GM20431 (cell line): Measurements from ENCODE around the gene CATSPERB.
"Not testable (repeated sequence)": the region's sequence is repeated elsewhere in the genome, so short reads cannot be mapped to it uniquely, and the experiment has no call there.

Source experiments
- in situ Hi-C: fragments of 300-500 bp; cut with MseI, MboI; formaldehyde crosslinking; loops from one replicate; pipeline ENCODE4 v1.15.0; 2020; ENCODE audit warnings: low sequenced_read_pairs; ENCODE audit not compliant: unreplicated experiment

Gene CATSPERB

GRCh38 chr14:91586410-91586809, 145.5 kb downstream of the CATSPERB start:
- in situ Hi-C loops: no loop called here

GRCh38 chr14:91585856-91586255, 146.0 kb downstream of the CATSPERB start:
- in situ Hi-C loops: no loop called here

- in situ Hi-C loops: no loop called here
Measured at GRCh38 chr14:91582761-91583160, 149.1 kb downstream of the CATSPERB start.

GRCh38 chr14:91580876-91581577, 150.9 kb downstream of the CATSPERB start:
- in situ Hi-C loops: no loop called here

DNA sequence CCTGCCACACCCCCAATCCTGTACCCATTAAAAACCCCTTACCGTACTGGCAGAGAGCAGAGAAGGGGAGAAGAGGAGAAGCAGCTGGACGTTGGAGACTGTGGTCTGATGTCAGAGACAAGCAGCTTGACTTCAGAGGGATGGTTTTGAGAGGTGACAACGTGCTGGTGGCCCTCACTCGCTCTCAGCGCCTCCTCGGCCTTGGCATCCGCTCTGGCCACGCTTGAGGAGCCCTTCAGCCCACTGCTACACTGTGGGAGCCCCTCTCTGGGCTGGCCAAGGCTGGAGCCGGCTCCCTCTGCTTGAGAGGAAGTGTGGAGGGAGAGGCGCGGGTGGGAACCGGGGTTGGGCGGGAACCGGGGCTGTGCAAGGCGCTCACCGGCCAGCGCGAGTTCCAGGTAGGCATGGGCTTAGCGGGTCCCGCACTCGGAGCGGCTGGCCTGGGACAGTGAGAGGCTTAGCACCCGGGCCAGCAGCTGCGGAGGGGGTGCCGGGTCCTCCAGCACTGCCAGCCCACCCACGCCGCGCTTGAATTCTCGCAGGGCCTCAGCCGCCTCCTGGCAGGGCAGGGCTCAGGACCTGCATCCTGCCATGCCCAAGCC, 154.2 kb downstream of the CATSPERB start:
- in situ Hi-C loops: no loop called here

DNA sequence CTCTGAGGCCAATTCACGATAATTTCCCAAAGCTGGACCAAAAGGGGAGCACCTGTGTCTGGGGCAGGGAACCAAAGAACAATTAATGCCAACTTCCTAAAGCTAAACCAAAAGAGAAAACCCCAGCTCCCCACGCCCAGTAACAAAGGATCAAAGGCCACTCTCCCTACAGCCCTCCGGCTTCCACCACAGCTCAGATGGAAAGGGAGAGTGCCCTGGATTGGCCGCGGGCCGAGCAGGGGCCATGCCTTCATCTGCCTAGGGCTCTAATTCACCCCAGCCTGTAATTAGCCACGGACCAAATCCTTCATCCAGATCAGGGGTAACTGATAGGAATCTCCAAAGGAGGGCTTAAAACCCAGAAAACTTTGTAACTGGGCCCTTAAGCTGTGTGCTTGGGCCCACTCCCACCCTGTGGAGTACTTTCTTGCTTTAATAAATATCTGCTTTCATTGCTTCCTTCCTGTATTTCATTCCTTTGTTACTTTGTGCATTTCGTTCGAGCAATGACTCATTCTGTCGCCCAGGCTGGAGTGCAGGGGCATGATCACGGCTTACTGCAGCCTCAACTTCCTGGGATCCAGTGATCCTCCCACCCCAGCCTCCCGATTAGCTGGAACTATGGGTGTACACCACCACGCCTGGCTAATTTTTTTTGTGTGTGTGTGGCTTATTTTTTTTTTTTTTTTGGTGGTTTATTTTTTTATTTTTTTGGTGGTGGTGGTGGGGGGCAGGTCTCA, 156.2 kb downstream of the CATSPERB start:
- in situ Hi-C loops: no loop called here

DNA sequence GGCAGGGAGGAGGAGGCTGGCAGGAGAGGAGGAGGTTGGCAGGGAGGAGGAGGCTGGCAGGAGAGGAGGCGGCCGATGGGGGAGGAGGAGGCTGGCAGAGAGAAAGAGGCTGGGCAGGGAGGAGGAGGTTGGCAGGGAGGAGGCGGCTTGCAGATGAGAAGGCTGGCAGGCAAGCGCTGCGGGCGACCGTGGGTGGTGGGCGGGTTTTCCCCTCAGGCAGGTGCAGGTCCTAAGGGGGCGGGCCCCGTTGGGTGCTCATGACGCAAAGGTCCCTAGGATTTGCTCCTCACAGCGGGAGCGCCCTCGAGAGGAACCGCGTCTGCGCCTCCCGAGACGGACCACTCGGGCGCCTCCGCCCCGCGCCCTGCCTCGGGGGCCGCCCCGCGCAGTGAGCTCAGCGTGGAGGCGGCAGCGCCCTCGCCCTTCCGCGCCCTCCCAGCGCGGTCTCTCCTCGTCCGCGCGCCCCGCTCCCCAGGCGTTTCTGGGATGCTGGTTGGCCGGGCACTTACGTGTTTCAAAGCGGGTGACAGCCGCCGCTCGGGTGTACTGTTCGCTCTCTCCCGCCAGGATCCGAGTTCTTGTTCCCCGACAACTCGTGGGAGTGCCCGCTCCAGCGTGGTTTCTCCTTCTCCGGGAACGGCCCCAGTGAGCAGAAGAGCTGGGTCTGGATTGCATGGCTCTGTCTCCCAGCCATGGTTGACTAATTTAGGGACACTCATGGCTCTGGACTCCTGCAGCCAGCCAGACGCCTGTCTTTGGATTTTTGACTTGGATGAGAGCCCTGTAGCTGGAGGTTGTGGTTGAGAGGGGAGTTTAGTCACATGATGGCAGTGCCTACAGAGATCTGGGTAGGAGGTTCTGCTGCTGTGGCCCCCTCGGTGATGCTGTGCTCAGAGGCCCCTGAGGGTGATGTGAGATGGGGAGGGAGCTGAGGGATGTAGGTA, 157.7 kb downstream of the CATSPERB start:
- in situ Hi-C loops: no loop called here

- in situ Hi-C loops: no loop called here
Measured at GRCh38 chr14:91573528-91573893, 158.4 kb downstream of the CATSPERB start.

- in situ Hi-C loops: no loop called here
Measured at GRCh38 chr14:91570021-91570420, 161.9 kb downstream of the CATSPERB start.

- in situ Hi-C loops: no loop called here
Measured at GRCh38 chr14:91569301-91569700, 162.6 kb downstream of the CATSPERB start.

GRCh38 chr14:91568626-91569025, 163.3 kb downstream of the CATSPERB start:
- in situ Hi-C loops: no loop called here

DNA sequence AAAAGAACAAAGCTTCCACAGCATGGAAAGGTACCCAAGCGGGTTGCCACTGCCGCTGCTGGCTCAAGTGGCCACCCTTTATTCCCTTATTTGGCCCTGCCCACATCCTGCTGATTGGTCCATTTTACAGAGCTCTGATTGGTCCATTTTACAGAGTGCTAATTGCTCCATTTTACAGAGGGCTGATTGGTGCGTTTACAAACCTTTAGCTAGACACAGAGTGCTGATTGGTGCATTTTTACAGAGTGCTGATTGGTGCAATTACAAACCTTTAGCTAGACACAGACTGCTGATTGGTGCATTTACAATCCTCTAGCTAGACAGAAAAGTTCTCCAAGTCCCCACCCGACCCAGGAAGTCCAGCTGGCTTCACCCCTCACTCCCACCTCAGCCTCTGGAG, 164.1 kb downstream of the CATSPERB start:
- in situ Hi-C loops: not testable (repeated sequence)

- in situ Hi-C loops: no loop called here
Measured at GRCh38 chr14:91555531-91555930, 176.4 kb downstream of the CATSPERB start.

GRCh38 chr14:91554535-91555332, 177.2 kb downstream of the CATSPERB start:
- in situ Hi-C loops: no loop called here

- in situ Hi-C loops: no loop called here
Measured at GRCh38 chr14:91548108-91548507, 183.8 kb downstream of the CATSPERB start.

DNA sequence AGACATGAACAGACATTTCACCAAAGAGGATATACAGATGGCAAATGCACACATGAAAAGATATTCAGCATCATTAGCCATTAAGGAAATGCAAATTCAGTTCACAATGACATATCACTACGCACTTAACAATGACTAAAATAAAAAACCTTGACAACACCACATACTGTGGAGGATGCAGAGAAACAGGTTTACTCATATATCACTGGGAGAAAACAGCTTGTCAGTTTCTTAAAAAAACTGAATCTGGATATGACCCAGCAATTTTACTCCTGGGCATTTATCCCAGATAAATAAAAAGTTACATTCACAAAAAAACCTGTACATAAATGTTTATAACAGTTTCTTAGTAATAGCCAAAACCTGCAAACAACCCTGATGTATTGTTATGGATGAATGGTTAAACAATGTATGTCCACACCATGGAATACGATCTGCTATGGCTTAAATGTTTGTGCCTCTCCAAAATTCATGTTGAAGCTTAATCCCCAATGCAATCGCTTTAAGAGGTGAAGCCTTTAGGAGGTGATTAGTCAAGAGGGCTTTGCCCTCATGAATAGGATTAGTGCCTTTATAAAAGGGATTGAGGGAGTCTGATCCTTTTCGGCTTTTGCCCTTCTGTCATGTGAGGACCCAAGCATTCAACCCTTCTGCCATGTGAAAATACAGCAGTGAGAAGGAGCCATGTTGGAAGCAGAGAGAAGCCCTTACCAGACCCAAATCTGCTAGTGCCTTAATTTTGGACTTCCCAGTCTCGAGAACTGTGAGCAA, 185.8 kb downstream of the CATSPERB start:
- in situ Hi-C loops: no loop called here

DNA sequence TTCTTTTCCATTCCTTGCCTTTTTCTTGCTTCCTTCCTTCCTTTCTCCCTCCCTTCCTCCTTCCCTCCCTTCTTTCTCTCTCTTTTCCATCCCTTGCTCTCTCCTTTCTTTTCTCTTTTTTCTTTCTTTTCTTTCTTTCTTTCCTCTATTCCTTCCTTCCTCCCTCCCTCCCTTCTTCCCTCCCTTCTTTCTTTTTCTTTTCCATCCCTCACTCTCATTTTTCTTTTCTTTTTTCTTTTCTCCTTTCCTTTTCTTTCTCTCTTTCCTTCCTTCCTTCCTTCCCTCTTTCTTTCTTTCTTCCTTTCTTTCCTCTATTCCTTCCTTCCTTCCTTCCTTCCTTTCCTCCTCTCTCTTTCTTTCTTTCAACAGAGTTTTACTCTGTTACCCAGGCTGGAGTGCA, 186.7 kb downstream of the CATSPERB start:
- in situ Hi-C loops: no loop called here

- in situ Hi-C loops: no loop called here
Measured at GRCh38 chr14:91536327-91536726, 195.6 kb downstream of the CATSPERB start.

DNA sequence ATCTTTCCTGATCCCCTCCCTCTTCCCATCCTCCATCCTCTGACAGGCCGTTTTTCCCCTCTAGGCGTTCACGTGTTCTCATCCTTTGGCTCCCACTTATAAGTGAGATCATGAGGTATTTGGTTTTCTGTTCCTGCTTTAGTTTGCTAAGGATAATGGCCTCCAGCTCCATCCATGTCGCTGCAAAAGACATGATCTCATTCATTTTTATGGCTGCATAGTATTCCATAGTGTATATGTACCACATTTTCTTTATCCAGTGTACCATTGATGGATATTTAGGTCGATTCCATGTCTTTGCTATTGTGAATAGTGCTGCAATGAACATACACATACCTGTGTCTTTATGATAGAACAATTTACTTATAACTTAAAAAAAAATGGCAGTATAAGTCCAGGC, 197.8 kb downstream of the CATSPERB start:
- in situ Hi-C loops: not testable (repeated sequence)
